Activated T-helper 1 cell treated with anti-CD3 and anti-CD28 coated beads, Interleukin-2, amount 50 U/mL, for 16 hours (primary cell): Measurements from ENCODE around the gene ATP6V1F.

Experiments used
- DNase-seq, 2 donors: peaks; one replicate each; pipeline ENCODE4 v3.0.0-alpha.2; 2020; ENCODE audit warnings: low read depth in 1 of 2, low spot score in 1 of 2

ATP6V1F gene

DNA sequence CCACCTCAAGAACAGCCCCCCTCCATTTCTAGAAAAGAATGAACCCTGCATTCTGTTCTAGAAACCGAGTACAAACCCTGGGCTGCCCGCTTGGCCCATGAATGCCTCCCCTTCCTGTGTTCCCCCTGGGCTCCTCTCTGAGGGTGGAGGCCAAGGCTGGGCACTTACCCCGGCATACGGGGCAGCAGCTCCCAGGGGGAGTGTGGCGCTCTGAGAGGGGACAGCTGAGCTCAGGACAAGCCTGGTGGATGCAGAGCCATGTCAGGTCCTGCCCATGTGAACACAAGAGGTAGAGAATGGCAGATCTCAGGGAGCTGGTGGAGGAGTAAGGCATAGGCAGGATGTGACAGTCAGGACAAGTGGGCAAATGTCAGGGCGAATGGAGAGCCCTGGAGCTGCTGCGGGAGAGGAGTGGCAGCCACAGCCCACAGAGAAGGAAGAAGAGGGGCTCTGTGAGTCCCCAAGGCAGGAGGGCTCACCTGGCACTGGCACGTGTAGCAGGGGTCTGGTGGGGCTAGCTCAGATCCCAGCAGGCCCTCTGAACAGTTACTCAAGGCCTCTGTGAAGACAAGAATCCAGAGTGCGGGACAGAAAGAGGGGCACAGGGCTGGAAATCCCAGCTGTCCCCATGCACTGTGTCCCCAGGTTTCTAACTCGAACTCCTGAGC lies 18.9 kb downstream of the ATP6V1F start:
- no peak for DNase-seq

DNA sequence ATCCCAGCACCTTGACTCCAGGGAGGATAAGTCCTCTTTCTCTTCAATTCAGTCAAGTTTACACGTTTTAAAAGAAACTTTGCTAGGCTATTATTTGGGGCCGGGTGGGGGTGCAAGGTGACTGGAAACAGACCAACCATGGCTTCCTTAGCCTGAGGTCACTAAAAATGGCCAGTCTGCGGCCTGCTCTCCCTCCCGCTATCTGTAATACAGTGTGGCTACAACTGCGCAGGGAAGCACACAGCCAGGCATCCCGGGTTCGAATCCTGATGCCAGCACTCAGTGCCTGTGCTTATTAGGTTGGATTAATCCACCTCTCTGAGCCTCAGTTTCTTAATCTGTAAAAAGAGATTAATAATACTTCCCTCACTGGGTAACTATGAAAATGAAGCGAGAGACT lies 19.5 kb downstream of the ATP6V1F start:
- DNase-seq: no peak

DNA sequence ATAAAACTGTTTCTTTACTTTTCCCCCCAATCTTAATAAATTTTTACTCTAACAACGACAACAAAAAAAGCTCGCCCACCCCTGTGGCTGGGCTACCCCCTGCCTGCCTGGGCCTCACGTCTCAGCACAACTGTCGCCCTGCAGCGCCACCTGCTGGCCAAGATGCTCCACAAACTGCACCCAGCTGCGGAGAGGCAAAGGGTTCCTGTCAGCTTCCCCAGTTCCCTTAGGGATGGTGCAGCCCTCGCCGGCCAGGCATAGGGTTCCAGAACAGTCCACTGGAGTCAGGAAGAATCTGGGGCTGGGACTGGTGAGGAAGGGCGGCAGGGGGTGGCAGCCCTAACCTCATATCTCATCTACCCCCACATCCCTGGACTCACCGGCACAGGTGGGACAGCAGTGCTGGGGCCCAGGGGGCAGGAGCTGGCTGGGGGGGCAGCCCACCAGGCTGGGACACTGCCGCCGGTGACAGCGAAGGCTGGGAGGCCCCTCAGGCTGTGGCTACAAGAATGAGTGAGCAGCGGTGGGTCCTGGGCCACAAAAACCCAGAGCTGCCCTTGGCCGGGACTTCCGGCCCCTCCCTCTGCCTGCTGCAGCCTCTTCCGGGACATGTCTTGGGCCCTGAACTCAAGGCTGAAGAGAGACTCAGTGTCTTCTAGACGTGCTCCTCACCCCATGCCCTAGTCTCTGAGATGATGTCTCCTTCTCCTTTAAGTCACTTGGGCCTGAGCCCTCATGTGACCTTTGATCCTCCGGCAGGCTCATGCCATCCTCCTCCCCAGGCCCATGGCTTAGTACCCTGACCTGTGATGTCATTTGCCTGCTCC lies 21.2 kb downstream of the ATP6V1F start:
- DNase-seq: peak; percentile 74 to 87

DNA sequence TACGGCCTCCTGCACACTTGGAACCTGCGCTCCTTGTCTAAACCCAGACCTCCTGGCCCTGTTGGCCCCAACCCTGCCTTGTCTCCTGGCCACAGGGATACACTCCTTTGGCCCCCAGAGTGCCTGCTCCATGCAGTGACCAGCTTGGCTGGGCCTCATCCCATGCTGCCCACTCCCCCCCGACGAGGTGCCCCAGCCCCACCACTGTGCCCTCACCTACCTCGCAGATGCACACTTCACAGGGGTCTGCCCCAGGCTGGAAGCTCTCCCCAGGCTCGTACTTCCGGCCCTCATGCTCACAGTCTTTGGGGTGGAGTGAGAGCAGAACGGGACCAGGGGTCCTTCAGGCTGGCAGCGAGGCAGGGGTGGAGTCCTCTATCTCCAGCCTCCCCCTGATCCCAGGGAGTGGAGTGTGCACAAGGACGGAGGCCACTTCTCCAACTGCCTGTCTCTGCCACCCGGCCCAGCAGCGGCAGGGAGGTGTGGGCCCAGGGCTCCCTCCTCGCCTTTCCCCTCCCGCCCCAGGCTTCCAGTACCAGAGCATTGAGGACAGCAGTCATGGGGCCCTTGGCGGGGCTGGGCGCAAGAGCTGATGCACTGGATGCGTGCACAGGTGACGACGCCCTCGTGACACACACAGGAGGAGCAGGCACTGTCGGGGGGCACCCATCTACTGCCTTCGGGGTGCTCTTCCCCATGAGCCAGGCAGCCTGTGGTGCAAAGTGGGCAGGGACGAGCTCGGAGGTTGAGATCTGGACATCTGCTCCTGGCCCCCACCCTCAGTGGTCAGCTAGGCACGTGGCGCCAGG lies 22.1 kb downstream of the ATP6V1F start:
- DNase-seq: no peak

DNA sequence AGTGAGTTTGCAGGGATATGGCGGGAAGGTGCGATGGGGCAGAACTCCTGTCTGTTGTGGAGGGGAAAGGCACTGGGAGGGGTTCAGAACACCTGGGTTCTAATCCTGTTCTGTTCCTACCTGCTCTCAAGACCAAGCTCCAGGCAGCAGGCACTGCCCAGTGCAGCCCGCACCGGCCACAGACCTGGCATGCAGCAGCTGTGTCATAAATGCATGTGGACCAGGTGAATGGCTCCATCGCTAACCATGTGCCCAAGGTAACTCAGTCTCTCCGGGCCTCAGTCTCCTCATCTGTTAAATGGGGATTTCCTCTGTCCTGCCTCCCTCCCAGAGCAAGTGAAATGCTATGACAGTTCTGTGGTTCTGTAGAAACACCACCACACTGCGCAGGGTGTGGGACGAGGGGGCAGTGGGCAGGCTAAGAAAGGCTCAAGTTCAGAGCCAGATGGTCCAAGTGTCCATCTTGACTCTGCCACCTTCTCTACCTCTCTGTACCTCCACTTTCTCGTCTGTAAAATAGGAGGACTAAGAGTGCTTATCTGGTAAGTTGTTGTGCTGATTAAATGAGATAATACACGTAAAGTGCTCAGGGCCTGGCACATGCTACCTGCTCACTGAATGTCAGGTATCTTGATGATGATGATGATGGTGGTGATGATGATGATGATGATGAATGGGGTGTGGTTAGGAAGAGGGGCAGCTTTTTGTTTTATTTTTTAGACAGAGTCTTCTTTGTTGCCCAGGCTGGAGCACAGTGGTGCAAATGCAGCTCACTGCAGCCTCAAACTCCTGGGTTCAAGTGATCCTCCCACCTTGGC lies 22.9 kb downstream of the ATP6V1F start:
- DNase-seq: no peak

DNA sequence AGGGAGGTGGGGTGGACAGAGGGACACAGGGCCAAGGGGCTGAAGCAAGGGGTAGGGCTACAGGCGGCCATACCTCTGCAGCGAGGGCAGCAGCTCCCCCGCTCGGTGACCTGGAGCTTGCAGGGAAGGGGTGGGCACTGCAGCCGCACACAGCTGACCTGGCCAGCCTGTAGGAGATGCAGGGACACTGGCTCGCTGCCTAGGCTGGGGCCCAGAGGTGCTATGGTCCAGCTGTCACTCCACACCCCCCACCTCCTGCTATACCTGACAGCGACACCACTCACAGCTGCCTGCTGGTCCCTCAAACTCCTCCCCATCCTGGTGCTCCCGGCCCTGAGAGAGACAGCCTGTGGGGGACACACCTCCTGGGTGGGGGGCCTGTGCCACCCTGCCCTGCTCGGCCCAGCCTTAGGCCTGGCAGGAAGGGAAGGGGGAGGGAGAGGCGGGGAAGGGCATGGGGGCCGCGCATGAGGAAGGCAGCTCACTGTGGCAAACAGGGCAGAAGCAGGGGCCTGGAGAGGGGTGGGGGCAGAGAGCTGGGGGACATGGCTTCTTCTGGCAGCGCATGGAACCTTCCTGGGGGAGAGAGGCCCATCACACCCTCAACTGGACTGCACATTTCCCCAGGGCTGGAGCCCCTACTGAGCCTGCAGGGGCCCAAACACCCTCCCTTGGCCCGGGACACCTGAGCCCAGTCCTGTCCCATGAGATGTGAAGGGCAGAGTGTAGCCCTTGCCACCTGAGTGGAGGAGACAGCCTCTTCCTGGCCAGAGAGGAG lies 23.9 kb downstream of the ATP6V1F start:
- DNase-seq: no peak

DNA sequence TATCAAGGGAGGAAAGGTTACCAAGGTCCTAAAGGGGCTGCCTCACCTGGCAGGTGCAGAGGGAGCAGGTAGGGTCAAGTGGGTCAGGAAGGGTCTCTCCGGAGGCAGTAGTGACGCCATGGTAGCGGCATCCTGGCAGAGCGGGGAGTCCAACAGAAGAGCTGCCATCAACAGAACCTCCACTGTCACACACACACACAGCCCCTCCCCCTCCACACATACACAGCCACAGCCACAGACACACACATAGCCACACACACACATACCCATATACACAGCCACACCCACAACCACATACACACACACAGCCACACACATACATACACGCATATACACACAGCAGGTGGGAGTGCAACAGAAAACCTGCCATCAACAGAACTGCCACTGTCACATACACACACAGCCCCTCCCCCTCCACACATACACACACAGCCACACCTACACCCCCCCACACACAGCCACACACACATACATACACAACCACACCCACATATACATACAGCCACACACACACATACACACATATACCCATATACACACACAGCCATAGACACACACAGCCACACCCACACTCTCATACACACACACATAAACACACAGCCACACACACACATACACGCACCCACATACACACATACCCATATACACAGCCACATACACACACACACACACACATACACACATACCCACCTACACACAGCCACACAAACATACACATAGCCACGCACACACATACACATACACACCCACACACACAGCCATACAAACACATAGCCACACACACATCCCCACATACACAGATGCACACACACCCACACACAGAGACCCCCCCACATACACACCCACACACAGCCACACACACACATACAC lies 24.7 kb downstream of the ATP6V1F start:
- DNase-seq: no peak

DNA sequence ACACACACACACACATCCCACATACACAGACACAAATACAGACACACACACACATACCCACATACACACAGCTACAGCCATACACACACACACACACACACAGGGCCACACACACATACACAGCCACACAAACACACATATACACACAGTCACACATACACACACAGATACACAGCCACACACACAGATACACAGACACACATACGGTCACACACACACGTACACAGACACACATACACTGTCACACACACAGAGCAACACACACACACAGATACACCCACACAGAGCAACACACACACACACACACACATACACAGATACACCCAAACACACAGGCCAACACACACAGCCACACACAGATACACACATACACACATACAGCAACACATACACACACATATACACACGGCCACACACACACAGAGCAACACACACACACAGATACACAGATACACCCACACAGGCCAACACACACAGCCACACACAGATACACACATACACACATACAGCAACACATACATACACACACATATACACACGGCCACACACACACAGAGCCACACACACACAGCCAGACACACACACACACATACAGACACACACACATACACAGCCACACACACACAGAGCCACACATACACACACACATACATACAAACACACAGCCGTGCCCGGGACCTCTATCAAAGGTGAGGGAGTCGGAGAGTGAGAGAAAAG lies 25.5 kb downstream of the ATP6V1F start:
- no peak for DNase-seq

DNA sequence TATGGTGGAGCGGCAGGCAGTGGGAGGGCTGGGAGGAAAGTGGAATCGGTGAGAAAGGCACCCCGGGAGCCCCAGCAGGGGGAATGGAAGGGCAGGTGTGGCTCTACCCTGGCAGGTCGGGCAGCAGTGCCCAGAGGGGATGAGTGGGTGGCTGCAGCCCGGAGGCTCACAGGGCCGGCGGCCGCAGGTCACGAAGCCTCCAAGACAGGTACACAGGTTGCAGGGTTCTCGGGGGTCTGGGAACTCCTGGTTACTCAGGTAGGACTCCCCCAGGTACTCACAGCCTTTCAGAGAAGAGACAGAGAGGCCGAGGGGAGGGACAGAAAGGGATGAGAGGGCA lies 26.1 kb downstream of the ATP6V1F start:
- DNase-seq: no peak

DNA sequence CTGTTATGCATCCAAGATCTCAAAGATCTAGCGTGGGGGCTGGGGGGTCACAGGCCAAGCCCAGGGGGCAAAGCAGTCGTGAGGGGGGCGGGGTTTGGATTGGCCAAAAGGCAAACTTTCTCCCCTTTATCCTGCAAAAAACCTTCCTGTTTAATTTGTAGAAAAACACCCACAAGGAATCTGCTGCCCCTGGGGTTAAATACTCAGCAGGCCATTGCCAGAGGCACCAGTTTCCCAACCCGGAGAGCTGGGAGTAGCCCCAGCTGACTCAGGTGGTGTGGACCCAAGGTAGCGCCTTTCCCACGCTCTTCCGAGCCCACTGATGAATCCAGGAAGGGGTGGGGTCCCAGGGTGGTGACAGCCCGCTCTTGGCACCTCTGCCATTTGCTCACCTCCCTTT lies 26.5 kb downstream of the ATP6V1F start:
- no peak for DNase-seq

DNA sequence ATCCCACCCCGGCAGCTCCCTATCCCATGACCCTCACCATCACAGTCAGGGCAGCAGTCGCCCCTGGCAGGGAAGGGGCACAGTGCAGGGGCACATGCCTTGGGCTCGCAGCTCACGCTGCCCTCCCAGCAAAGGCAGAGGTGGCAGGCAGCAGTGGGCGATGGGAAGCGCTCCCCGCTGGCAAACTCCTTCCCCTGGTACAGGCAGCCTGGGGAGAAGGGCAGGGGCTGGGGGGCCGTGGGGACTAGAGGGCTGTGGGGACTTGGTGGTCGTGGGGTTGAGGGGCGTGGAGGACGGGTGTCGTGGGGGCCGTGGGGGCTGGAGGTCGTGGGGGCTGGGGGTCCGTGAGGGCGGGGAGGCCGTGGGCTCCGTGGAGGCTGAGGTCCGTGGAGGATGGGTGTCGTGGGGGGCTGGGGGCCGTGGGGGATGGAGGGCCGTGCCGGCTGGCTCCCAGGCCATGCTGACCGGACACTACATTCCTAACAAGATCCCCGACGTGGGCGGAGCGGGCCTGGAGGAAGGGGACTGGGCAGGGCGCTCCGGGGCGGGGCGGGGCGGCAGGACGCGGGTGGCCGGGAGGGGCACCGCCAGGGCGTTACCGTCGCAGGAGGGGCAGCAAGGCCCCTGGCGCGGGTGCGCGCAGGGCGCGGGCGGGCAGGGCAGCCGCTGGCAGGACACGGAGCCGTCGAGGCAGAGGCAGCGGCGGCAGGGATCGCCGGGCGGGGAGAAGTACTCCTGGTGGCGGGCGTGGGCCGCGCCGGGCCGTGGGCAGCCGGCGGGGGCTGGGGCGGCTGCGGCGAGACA lies 27.9 kb downstream of the ATP6V1F start:
- DNase-seq: no peak

DNA sequence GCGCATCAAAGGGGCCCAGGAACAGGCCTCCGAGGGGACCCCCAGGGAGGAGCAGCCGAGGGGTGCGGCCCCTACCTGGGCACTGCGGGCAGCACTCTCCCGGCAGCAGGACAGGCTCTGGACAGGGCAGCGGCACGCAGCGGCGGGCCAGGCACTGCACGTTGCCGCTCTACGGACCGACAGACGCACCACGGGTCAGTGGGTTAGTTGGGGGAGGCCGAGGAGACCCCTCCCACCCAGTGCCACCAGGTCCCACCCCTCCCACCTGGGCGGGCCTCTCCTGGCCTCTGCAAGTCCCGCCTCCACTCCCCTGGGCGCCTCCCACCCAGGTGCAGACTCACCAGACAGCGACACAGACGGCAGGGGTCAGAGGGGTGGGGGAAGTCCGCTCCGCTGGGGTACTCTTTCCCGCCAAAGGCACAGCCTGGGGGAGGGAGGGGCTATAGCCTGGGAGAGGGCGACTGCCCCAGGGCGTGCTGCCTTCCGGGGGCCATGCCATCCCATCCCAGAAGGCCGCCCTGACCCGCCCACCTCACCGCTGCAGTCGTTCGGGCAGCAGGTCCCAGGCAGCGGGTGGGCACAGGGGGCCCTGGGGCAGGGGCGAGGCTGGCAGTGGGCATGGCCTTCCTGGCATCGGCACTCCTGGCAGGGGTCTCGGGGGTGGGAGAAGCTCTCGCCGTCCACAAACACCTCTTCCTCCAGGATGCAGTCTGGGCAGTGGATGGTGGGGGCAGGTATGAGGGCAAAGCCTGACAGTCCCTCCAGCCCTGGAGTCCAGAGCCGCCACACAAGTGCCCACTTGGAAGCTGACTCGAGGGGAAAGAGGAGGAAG lies 28.7 kb downstream of the ATP6V1F start:
- no peak for DNase-seq

DNA sequence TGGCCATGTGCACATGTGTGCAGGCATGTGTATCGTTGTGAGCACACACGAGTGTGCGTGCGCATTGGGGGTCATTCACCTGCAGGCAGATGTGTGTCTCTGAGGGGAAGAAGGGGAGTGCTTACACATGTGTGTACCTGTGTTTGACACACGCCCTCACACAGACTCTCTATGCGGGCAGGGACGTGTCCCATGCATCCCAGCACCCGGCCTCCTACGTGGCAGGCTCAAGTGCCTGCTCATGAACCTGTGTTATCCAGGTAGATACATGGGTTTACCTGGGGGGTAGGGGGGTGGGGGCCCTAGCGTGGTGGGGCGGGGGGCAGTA lies 29.2 kb downstream of the ATP6V1F start:
- DNase-seq: no peak

DNA sequence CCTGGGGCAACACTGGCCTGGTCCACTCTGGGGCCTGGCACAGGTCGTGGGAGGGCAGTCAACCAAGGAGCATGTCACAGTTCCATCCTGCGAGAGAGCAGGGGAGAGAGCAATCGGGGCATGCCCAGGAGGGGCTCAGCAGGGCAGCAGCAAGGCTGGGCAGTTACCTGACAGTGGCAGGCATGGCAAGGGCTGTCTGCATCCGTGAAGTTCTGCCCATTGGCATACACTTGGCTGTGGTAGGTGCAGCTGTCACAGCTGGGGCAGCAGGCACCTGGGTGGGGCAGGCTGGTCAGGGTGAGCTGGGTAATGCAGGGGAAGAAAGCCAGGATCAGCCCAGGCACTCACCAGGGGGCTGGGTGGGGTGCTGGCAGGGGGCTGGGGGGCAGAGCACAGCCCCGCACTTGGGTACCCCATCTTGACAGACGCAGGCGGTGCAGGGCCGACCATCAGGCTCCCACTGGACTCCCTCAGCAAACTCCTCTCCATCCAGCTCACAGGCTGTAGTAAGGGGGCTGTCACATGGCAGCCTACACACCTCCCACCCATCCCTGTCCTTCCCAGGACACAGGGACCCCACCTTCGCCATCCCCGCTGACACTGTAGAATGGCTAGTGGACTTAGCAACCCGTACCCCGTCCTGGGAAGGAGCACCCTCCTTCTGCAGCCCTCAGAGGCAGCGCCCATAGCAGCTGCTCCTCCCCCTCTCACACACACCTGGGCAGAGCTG lies 30.0 kb downstream of the ATP6V1F start:
- DNase-seq: no peak

DNA sequence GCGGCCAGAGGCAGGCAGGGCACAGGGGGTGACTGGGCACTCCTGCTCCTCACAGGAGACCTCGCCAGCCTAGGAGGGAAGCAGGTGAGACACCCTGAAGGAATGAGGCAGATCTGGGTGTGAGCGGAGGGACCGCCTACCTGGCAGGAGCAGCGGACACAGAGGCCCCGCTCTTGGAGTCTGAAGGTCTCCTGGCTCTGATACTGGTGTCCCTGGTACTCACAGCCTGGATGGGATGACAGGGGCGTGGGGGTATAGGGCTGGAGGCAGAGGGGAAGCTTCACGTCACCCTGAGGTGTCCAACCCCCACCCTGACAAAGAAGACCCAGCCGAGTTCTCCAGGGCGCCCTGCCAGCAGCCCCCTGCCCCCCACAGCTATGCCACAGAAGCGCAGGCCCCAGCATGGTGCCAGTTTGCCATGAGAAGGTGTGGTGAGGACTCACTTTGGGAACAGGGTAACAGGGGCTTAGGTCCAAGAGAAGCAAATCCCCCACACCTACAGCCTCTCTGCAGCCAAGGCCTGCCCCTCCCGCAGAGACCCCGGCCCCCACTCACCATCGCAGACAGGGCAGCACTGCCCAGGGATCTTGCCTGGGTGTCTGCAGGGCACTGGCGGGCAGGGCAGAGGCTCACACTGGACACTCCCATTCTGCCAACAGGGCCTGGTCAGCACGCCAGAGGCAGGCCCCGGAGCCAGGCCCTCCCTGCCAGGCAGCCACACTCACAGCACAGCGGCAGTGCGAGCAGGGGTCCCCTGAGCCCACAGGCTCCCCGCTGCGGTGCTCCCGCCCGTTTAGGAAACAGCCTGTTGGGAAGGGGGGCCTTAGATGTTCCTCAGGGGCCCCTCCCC lies 30.8 kb downstream of the ATP6V1F start:
- no peak for DNase-seq

DNA sequence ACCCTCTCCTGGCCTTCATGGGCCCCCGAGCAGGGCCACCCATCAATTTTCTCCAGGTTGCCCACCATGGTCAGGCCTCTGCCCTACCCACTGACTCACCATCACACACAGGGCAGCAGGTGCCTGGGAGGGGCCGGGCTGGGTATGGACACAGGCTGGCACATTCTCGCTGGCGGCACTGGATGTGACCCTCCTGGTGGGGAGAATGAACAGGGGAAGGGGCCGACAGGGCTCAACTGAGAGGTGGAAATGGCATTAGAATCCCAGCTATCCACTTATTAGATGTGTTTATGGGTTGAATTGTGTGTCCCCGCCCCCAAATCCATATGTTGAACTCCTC lies 31.4 kb downstream of the ATP6V1F start:
- no peak for DNase-seq
